Adrenal gland (tissue), 19 donors: ENCODE data around the gene HACD3. TPM values are rescaled to one million over a fixed set of nuclear protein-coding genes. Genes with fewer than 3 reads are reported as not detected.

Experiments
- DNase-seq, 7 donors: peaks; one replicate each; pipeline ENCODE4 v3.0.0-alpha.2; 2019 to 2020
- H3K27ac ChIP-seq, 5 donors: fragments of 200-600 bp; sonication (generic) in 4 of 5; 1 replicate in 3 of 5; 2 replicates in 2 of 5; pipeline versions ENCODE4 v1.5.1 to v1.8.0; 2016 to 2020; ENCODE audit warnings: mild to moderate bottlenecking in 1 of 5
- H3K27me3 ChIP-seq: fragments of 200-600 bp; 2 replicates; pipeline ENCODE4 v1.8.0; 2021
- H3K36me3 ChIP-seq, 2 donors: fragments of 200-600 bp; replicated peaks in 1 of 2; 1 replicate in 1 of 2; 2 replicates in 1 of 2; pipeline versions ENCODE4 v1.5.1 to v1.8.0; 2018 to 2022
- H3K4me1 ChIP-seq, 2 donors: fragments of 200-600 bp; replicated peaks in 1 of 2; 1 replicate in 1 of 2; 2 replicates in 1 of 2; pipeline versions ENCODE4 v1.5.1 to v1.8.0; 2018 to 2021
- H3K4me3 ChIP-seq, 4 donors: fragments of 200-600 bp; sonication (generic) in 3 of 4; one replicate each; pipeline ENCODE4 v1.5.1; 2016 to 2018
- H3K9me3 ChIP-seq, 3 donors: fragments of 200-600 bp; sonication (generic) in 1 of 3; replicated peaks in 1 of 3; 1 replicate in 2 of 3; 2 replicates in 1 of 3; pipeline versions ENCODE4 v1.5.1 to v1.8.0; 2016 to 2021
- POLR2A ChIP-seq, 2 donors: fragments of 450-650 bp; IDR thresholded peaks; one replicate each; pipeline ENCODE4 v1.6.1; 2017; ENCODE audit warnings: antibody characterized with exemption in 2 of 2, mild to moderate bottlenecking in 2 of 2, moderate library complexity in 1 of 2
- WGBS, 4 donors: extraction: QIAGEN DNeasy Blood & Tissue Kit in 2 of 4; methylation state at CpG; one replicate each; pipeline versions ENCODE4 v1.1.5 to v1.1.7; 2013 to 2017; 5-methylcytosine and 5-hydroxymethylcytosine counted together
- intact Hi-C, 2 donors: fragments of 100-400 bp; cut with DNase I; formaldehyde crosslinking; loops; one replicate each; pipeline versions ENCODE4 v1.14.1 to v1.15.0; 2022 to 2023
- long read RNA-seq, 10 donors: library from polyadenylated mRNA in 3 of 10; unstranded in 2 of 10; stranded (forward) in 1 of 10; transcript quantifications; one replicate each; pipeline ENCODE4 v2.0.0 and lab custom pipeline, GENCODE V29; 2021 to 2026
- polyA plus RNA-seq, 3 donors: library from polyadenylated mRNA; stranded (reverse); fragments of 200-250 nt in 2 of 3; fragments of 350-450 nt in 1 of 3; fragmentation: Illumina TruSeq in 1 of 3; extraction: RNeasy Lipid Tissue Mini Kit (QIAGEN cat#74804) in 1 of 3; gene quantifications; one replicate each; pipeline ENCODE4 v1.2.3, GENCODE V29; 2013 to 2014
- total RNA-seq, 9 donors: library from RNA; depleted of rRNA in 4 of 9; stranded (reverse); fragments of >200 nt in 4 of 9; fragments of 120-200 nt in 1 of 9; fragmentation: NEBNext Ultra II Directional in 1 of 9; extraction: Animal tissue kit (Norgen Biotek cat#: 25700) in 1 of 9; gene quantifications; one replicate each; pipeline versions ENCODE4 v1.1.0 to v1.2.4, GENCODE V29; 2013 to 2023
- TF ChIP-seq, protein P1 (sequence below), 6 experiments: fragments of 450-650 bp in 4 of 6; fragments of 200-600 bp in 2 of 6; sonication (generic) in 1 of 6; IDR thresholded peaks; 1 replicate in 5 of 6; 2 replicates in 1 of 6; pipeline versions ENCODE4 v1.5.1 to v1.8.0; 2016 to 2021; ENCODE audit warnings: antibody characterized with exemption in 6 of 6, mild to moderate bottlenecking in 2 of 6, moderate library complexity in 1 of 6
- donor health status: healthy with polysubstance abuse.
- donor health status: Bipolar disorder and iron deficiency.
- donor health status: DM: yes; HTN: yes; CAD: no.
- donor health status: DM: no; HTN: no; CAD: no.
- donor health status: DM: no; HTN: no; CAD: no.
- donor health status: DM: yes; HTN: yes; CAD: no.

The HACD3 gene, protein sequence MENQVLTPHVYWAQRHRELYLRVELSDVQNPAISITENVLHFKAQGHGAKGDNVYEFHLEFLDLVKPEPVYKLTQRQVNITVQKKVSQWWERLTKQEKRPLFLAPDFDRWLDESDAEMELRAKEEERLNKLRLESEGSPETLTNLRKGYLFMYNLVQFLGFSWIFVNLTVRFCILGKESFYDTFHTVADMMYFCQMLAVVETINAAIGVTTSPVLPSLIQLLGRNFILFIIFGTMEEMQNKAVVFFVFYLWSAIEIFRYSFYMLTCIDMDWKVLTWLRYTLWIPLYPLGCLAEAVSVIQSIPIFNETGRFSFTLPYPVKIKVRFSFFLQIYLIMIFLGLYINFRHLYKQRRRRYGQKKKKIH
- 100 to 1,000 TPM in 7 of 9 donors, 10 to 100 TPM in 2; 95.9 to 284 (median 123) TPM for total RNA-seq
- 100 to 1,000 TPM in 1 of 3 donors, 10 to 100 TPM in 2; 13.8 to 217 (median 14.8) TPM for polyA plus RNA-seq
- long read RNA-seq, donor 1, transcript HACD3-201 (11 exons, 3,228 nt): major isoform, 62 of 86 reads
- long read RNA-seq, donor 1, partial matches to known transcripts: 0 of 86 reads
- long read RNA-seq, donor 1, other reads (novel, unspliced or antisense): 21 of 86 reads
- long read RNA-seq, donor 2, transcript HACD3-201 (11 exons, 3,228 nt): major isoform, 58 of 84 reads
- long read RNA-seq, donor 2, partial matches to known transcripts: 9 of 84 reads
- long read RNA-seq, donor 2, other reads (novel, unspliced or antisense): 14 of 84 reads
- long read RNA-seq, donor 3, transcript HACD3-201 (11 exons, 3,228 nt): major isoform, 47 of 59 reads
- long read RNA-seq, donor 3, partial matches to known transcripts: 11 of 59 reads
- long read RNA-seq, donor 3, other reads (novel, unspliced or antisense): 0 of 59 reads
- long read RNA-seq, donor 4, transcript HACD3-201 (11 exons, 3,228 nt): major isoform, 213 of 242 reads
- long read RNA-seq, donor 4, partial matches to known transcripts: 8 of 242 reads
- long read RNA-seq, donor 4, other reads (novel, unspliced or antisense): 17 of 242 reads
- long read RNA-seq, donor 5, transcript HACD3-201 (11 exons, 3,228 nt): major isoform, 410 of 439 reads
- long read RNA-seq, donor 5, partial matches to known transcripts: 5 of 439 reads
- long read RNA-seq, donor 5, other reads (novel, unspliced or antisense): 21 of 439 reads
- long read RNA-seq, donor 6, transcript HACD3-201 (11 exons, 3,228 nt): major isoform, 70 of 88 reads
- long read RNA-seq, donor 6, partial matches to known transcripts: 6 of 88 reads
- long read RNA-seq, donor 6, other reads (novel, unspliced or antisense): 11 of 88 reads
- long read RNA-seq, donor 7, transcript HACD3-201 (11 exons, 3,228 nt): major isoform, 27 of 34 reads
- long read RNA-seq, donor 7, partial matches to known transcripts: 7 of 34 reads
- long read RNA-seq, donor 7, other reads (novel, unspliced or antisense): 0 of 34 reads
- long read RNA-seq, donor 8, transcript HACD3-201 (11 exons, 3,228 nt): major isoform, 75 of 142 reads
- long read RNA-seq, donor 8, partial matches to known transcripts: 0 of 142 reads
- long read RNA-seq, donor 8, other reads (novel, unspliced or antisense): 62 of 142 reads
- long read RNA-seq, donor 9, transcript HACD3-201 (11 exons, 3,228 nt): major isoform, 71 of 291 reads
- long read RNA-seq, donor 9, partial matches to known transcripts: 202 of 291 reads
- long read RNA-seq, donor 9, other reads (novel, unspliced or antisense): 15 of 291 reads
- long read RNA-seq, donor 10, transcript HACD3-201 (11 exons, 3,228 nt): major isoform, 45 of 74 reads
- long read RNA-seq, donor 10, partial matches to known transcripts: 6 of 74 reads
- long read RNA-seq, donor 10, other reads (novel, unspliced or antisense): 22 of 74 reads

DNA sequence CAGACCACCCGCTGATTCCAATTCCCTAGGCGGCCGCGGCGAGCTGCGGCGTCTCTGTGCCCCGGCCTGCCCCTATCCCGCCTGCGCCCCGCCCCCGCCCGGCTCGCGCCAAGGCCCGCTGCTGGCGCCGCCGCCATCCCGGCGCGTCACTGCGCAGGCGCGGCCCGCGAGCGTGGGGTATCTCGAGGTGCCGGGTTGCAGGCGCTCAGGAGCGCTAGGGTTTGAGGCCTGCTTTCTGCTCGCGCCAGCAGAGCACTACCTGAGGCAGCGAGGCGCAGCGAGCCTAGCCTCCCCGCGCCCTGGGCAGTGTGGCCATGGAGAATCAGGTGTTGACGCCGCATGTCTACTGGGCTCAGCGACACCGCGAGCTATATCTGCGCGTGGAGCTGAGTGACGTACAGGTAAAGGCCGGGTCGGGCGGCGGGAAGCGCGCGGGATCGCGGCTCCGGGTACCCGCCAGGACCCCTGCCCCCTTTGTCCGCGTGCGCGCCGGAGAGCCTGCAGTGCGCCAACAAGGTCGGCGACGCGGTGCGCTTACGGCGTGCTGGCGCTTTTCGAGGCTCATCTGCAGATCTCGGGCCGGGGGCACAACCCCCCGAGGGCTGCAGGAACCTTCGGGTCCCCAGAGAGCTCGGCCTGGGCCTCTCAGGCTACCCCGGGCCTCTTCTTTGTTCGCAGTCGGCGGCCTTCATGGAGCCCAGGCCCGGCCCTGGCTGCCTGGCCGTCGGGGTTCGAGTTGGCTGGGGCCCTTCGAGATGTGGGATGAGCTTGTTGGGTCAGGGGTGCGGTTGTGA is at the start of gene HACD3:
HACD3 (plus strand) TSS at position 146 of the 794 bp plus-strand sequence; CDS start at position 315, 169 bp downstream.
- peak; percentile 77 to 89 (median 87) for DNase-seq
- H3K4me3 ChIP-seq: peak within 1 kb of the TSS; percentile 1 to 96 (median 31)
- H3K36me3 ChIP-seq: no peaks in the 10 kb centered on the region
- 0 to 1% (median 1%) methylated on average over 23 to 88 of the region's 88 CpGs for WGBS, 4 donors
- H3K9me3 ChIP-seq: no peaks in the 10 kb centered on the region
- intact Hi-C loops: no loop called here
- no peaks in the 10 kb centered on the region for H3K27me3 ChIP-seq
- H3K27ac ChIP-seq: peak within 1 kb of the TSS in 3 of 5 donors; percentile 38 to 85 (median 79)
- TF ChIP-seq, protein P1, sequence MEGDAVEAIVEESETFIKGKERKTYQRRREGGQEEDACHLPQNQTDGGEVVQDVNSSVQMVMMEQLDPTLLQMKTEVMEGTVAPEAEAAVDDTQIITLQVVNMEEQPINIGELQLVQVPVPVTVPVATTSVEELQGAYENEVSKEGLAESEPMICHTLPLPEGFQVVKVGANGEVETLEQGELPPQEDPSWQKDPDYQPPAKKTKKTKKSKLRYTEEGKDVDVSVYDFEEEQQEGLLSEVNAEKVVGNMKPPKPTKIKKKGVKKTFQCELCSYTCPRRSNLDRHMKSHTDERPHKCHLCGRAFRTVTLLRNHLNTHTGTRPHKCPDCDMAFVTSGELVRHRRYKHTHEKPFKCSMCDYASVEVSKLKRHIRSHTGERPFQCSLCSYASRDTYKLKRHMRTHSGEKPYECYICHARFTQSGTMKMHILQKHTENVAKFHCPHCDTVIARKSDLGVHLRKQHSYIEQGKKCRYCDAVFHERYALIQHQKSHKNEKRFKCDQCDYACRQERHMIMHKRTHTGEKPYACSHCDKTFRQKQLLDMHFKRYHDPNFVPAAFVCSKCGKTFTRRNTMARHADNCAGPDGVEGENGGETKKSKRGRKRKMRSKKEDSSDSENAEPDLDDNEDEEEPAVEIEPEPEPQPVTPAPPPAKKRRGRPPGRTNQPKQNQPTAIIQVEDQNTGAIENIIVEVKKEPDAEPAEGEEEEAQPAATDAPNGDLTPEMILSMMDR (IDR thresholded peaks at IDR 0.05): no peak
- peak in 1 of 2 donors; percentile 60 for TF ChIP-seq POLR2A (IDR thresholded peaks at IDR 0.05)
- peaks cover 23 to 27% of the 10 kb centered on the region in 2 donors for H3K4me1 ChIP-seq

GRCh38 chr15:65484876-65485275 is 45.4 kb upstream of the HACD3 start:
- peaks cover 0 to 4% of the 10 kb centered on the region in 2 donors for H3K4me1 ChIP-seq
- H3K27ac ChIP-seq: peak overlapping the region in 1 of 5 donors; percentile 25
- WGBS, 4 donors: 74 to 78% (median 77%) methylated on average over 4 of the region's 4 CpGs
- TF ChIP-seq, protein P1 (IDR thresholded peaks at IDR 0.05): no peak
- no peak for TF ChIP-seq POLR2A (IDR thresholded peaks at IDR 0.05)
- H3K36me3 ChIP-seq: peaks cover 0 to 70% of the 10 kb centered on the region in 2 donors
- H3K9me3 ChIP-seq: no peaks in the 10 kb centered on the region
- no peak for DNase-seq
- intact Hi-C loops: no loop called here
- H3K27me3 ChIP-seq: no peaks in the 10 kb centered on the region
- H3K4me3 ChIP-seq: no peak overlapping the region

DNA sequence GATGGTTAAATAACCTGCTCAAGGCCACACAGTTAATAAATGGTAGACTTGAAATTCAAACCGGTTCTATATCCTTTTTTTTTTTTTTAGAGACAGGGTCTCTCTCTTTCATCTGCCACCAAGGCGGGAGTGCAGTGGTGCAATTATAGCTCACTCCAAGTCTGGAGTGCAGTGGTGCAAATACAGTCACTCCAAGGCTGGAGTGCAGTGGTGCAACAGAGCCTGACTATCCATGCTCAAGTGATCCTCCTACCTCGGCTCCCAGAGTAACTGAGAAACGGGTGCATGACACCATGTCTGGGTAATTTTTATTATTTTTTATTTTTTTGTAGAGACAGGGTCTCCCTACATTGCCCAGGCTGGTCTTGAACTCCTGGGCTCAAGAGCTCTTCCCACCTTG is 36.2 kb upstream of the HACD3 start:
- TF ChIP-seq, protein P1 (IDR thresholded peaks at IDR 0.05): no peak
- no peak for TF ChIP-seq POLR2A (IDR thresholded peaks at IDR 0.05)
- 74 to 88% (median 79%) methylated on average over 4 of the region's 4 CpGs for WGBS, 4 donors
- no peaks in the 10 kb centered on the region for H3K4me1 ChIP-seq

More for the DNA sequence above, 36.2 kb upstream of the HACD3 start:
- no peak for DNase-seq
- H3K36me3 ChIP-seq: peaks cover 0 to 42% of the 10 kb centered on the region in 2 donors
- H3K27me3 ChIP-seq: no peaks in the 10 kb centered on the region
- H3K4me3 ChIP-seq: no peak overlapping the region
- H3K9me3 ChIP-seq: no peaks in the 10 kb centered on the region
- H3K27ac ChIP-seq: no peak overlapping the region
- intact Hi-C loops: no loop called here
